Stimulated activated effector memory CD8-positive, alpha-beta T cell treated with anti-CD3 and anti-CD28 coated beads, Interleukin-12 subunit alpha, Interleukin-12 subunit beta, amount 100 ng/mL, for 72 hours (primary cell): Measurements from ENCODE around the gene GRXCR2.
"Not testable (repeated sequence)": the region's sequence is repeated elsewhere in the genome, so short reads cannot be mapped to it uniquely, and the experiment has no call there.

Source experiments
- ATAC-seq: fragments of 150-1000 bp; cut with Tn5 transposase; 2 replicates; pipeline ENCODE4 v1.10.0; 2021
- DNase-seq, 2 donors: peaks; one replicate each; pipeline ENCODE4 v3.0.0; 2021 to 2022; ENCODE audit warnings: low spot score in 2 of 2
- H3K27ac Mint-ChIP-seq: one replicate; pipeline ENCODE4 v1.8.0; 2022; ENCODE audit warnings: mild to moderate bottlenecking, mixed read lengths
- H3K36me3 Mint-ChIP-seq: one replicate; pipeline ENCODE4 v1.8.0; 2022; ENCODE audit warnings: mild to moderate bottlenecking, mixed read lengths
- H3K4me1 Mint-ChIP-seq: one replicate; pipeline ENCODE4 v1.8.0; 2022; ENCODE audit warnings: mixed read lengths
- H3K4me3 Mint-ChIP-seq: one replicate; pipeline ENCODE4 v1.8.0; 2022; ENCODE audit warnings: mild to moderate bottlenecking, mixed read lengths
- H3K9me3 Mint-ChIP-seq: one replicate; pipeline ENCODE4 v1.8.0; 2022; ENCODE audit warnings: mixed read lengths

Gene GRXCR2

GRCh38 chr5:145903867-145904266 is 31.1 kb upstream of the GRXCR2 start:
- ATAC-seq (no peak), DNase-seq (no peak)
- H3K4me1 Mint-ChIP-seq = no peaks in the 10 kb centered on the region
- H3K9me3 Mint-ChIP-seq = peaks cover 3% of the 10 kb centered on the region
- no peak overlapping the region for H3K27ac Mint-ChIP-seq
- no peak overlapping the region for H3K4me3 Mint-ChIP-seq
- H3K36me3 Mint-ChIP-seq = no peaks in the 10 kb centered on the region

GRCh38 chr5:145903113-145903512 is 30.3 kb upstream of the GRXCR2 start:
- H3K9me3 Mint-ChIP-seq = peaks cover 3% of the 10 kb centered on the region
- H3K4me3 Mint-ChIP-seq = no peak overlapping the region
- H3K27ac Mint-ChIP-seq = no peak overlapping the region
- no peaks in the 10 kb centered on the region for H3K36me3 Mint-ChIP-seq
- no peaks in the 10 kb centered on the region for H3K4me1 Mint-ChIP-seq
- ATAC-seq (no peak), DNase-seq (no peak)

- Mint-ChIP-seq H3K4me1 (no peaks in the 10 kb centered on the region), H3K4me3 (no peak overlapping the region), H3K27ac (no peak overlapping the region), H3K36me3 (no peaks in the 10 kb centered on the region), H3K9me3 (peaks cover 3% of the 10 kb centered on the region)
- no peak for ATAC-seq
- no peak for DNase-seq
Measured at GRCh38 chr5:145902421-145902820, 29.6 kb upstream of the GRXCR2 start.

- ATAC-seq (no peak), DNase-seq (no peak)
- H3K27ac Mint-ChIP-seq = no peak overlapping the region
- no peak overlapping the region for H3K4me3 Mint-ChIP-seq
- no peaks in the 10 kb centered on the region for H3K4me1 Mint-ChIP-seq
- H3K9me3 Mint-ChIP-seq = peaks cover 3% of the 10 kb centered on the region
- H3K36me3 Mint-ChIP-seq = no peaks in the 10 kb centered on the region
Measured at GRCh38 chr5:145898171-145898570, 25.4 kb upstream of the GRXCR2 start.

GRCh38 chr5:145891378-145891777 is 18.6 kb upstream of the GRXCR2 start:
- H3K4me3 Mint-ChIP-seq, H3K9me3 Mint-ChIP-seq, H3K36me3 Mint-ChIP-seq, H3K4me1 Mint-ChIP-seq, H3K27ac Mint-ChIP-seq, ATAC-seq, DNase-seq: not testable (repeated sequence)

GRCh38 chr5:145889611-145890010 is 16.8 kb upstream of the GRXCR2 start:
- H3K4me1 Mint-ChIP-seq = no peaks in the 10 kb centered on the region
- DNase-seq = no peak
- H3K36me3 Mint-ChIP-seq = no peaks in the 10 kb centered on the region
- H3K9me3 Mint-ChIP-seq = peaks cover 4% of the 10 kb centered on the region
- ATAC-seq = no peak
- H3K27ac Mint-ChIP-seq = no peak overlapping the region
- no peak overlapping the region for H3K4me3 Mint-ChIP-seq

- DNase-seq = no peak
- no peak for ATAC-seq
- Mint-ChIP-seq H3K9me3 (peaks cover 4% of the 10 kb centered on the region), H3K4me3 (no peak overlapping the region), H3K4me1 (no peaks in the 10 kb centered on the region), H3K36me3 (no peaks in the 10 kb centered on the region), H3K27ac (no peak overlapping the region)
Measured at GRCh38 chr5:145887976-145888574, 15.3 kb upstream of the GRXCR2 start.

- H3K4me3 Mint-ChIP-seq = no peak overlapping the region
- no peaks in the 10 kb centered on the region for H3K36me3 Mint-ChIP-seq
- H3K27ac Mint-ChIP-seq = no peak overlapping the region
- peaks cover 4% of the 10 kb centered on the region for H3K9me3 Mint-ChIP-seq
- ATAC-seq (no peak), DNase-seq (no peak)
- H3K4me1 Mint-ChIP-seq = no peaks in the 10 kb centered on the region
Measured at GRCh38 chr5:145887217-145887616, 14.4 kb upstream of the GRXCR2 start.

GRCh38 chr5:145874765-145875164 is 2.0 kb upstream of the GRXCR2 start:
- H3K27ac Mint-ChIP-seq = no peak overlapping the region
- H3K4me3 Mint-ChIP-seq = no peak overlapping the region
- H3K4me1 Mint-ChIP-seq = no peaks in the 10 kb centered on the region
- ATAC-seq (no peak), DNase-seq (no peak)
- no peaks in the 10 kb centered on the region for H3K9me3 Mint-ChIP-seq
- H3K36me3 Mint-ChIP-seq = no peaks in the 10 kb centered on the region

GRCh38 chr5:145872486-145872885 is 328 bp downstream of the GRXCR2 start:
- ATAC-seq (no peak), DNase-seq (no peak)
- H3K27ac Mint-ChIP-seq = no peak overlapping the region
- no peaks in the 10 kb centered on the region for H3K4me1 Mint-ChIP-seq
- H3K4me3 Mint-ChIP-seq = no peak overlapping the region
- H3K36me3 Mint-ChIP-seq = no peaks in the 10 kb centered on the region
- H3K9me3 Mint-ChIP-seq = no peaks in the 10 kb centered on the region

GRCh38 chr5:145869753-145870152 is 3.1 kb downstream of the GRXCR2 start:
- no peak for ATAC-seq
- Mint-ChIP-seq H3K27ac (no peak overlapping the region), H3K4me1 (no peaks in the 10 kb centered on the region), H3K36me3 (no peaks in the 10 kb centered on the region), H3K4me3 (no peak overlapping the region), H3K9me3 (no peaks in the 10 kb centered on the region)
- no peak for DNase-seq

GRCh38 chr5:145867806-145868205 is 5.0 kb downstream of the GRXCR2 start:
- Mint-ChIP-seq H3K27ac (no peak overlapping the region), H3K4me1 (no peaks in the 10 kb centered on the region), H3K36me3 (no peaks in the 10 kb centered on the region), H3K9me3 (no peaks in the 10 kb centered on the region), H3K4me3 (no peak overlapping the region)
- no peak for ATAC-seq
- no peak for DNase-seq

- not testable (repeated sequence) for DNase-seq, H3K27ac Mint-ChIP-seq, H3K9me3 Mint-ChIP-seq, H3K36me3 Mint-ChIP-seq, H3K4me3 Mint-ChIP-seq, ATAC-seq, H3K4me1 Mint-ChIP-seq
Measured at GRCh38 chr5:145864432-145864831, 8.4 kb downstream of the GRXCR2 start.

GRCh38 chr5:145863003-145863402 is 9.8 kb downstream of the GRXCR2 start:
- DNase-seq = no peak
- H3K4me1 Mint-ChIP-seq = no peaks in the 10 kb centered on the region
- no peaks in the 10 kb centered on the region for H3K9me3 Mint-ChIP-seq
- no peaks in the 10 kb centered on the region for H3K36me3 Mint-ChIP-seq
- ATAC-seq = no peak
- H3K27ac Mint-ChIP-seq = no peak overlapping the region
- H3K4me3 Mint-ChIP-seq = no peak overlapping the region

- Mint-ChIP-seq H3K4me1 (no peaks in the 10 kb centered on the region), H3K27ac (no peak overlapping the region), H3K36me3 (no peaks in the 10 kb centered on the region), H3K9me3 (no peaks in the 10 kb centered on the region), H3K4me3 (no peak overlapping the region)
- DNase-seq (no peak), ATAC-seq (no peak)
Measured at GRCh38 chr5:145859897-145860296, 12.9 kb downstream of the GRXCR2 start.

GRCh38 chr5:145859453-145859852 is 13.4 kb downstream of the GRXCR2 start:
- Mint-ChIP-seq H3K36me3 (no peaks in the 10 kb centered on the region), H3K27ac (no peak overlapping the region), H3K9me3 (no peaks in the 10 kb centered on the region), H3K4me1 (no peaks in the 10 kb centered on the region), H3K4me3 (no peak overlapping the region)
- ATAC-seq (no peak), DNase-seq (no peak)

GRCh38 chr5:145858959-145859358 is 13.9 kb downstream of the GRXCR2 start:
- Mint-ChIP-seq H3K4me3 (no peak overlapping the region), H3K36me3 (no peaks in the 10 kb centered on the region), H3K4me1 (no peaks in the 10 kb centered on the region), H3K27ac (no peak overlapping the region), H3K9me3 (no peaks in the 10 kb centered on the region)
- no peak for DNase-seq
- no peak for ATAC-seq
